GM12878 (cell line): Measurements from ENCODE around the gene HOXB1. TPM values are rescaled to one million over a fixed set of nuclear protein-coding genes. Genes with fewer than 3 reads are reported as not detected.

Source experiments
- ATAC-seq: fragments of 200-7000 bp; cut with Tn5 transposase; 3 replicates; pipeline ENCODE4 v1.9.1; 2020; ENCODE audit warnings: mild to moderate bottlenecking, moderate library complexity
- BruUV-seq: library from RNA; stranded (reverse); fragments of 400-500 nt; replicated peaks from 2 replicates; lab custom pipeline; 2021; lab: Mats Ljungman, UMichigan
- CTCF ChIA-PET: fragments of 300-600 bp; sonication (Branson Sonifier 250); formaldehyde crosslinking; extraction: SDS; loops from one replicate; lab custom pipeline; 2021; ENCODE audit warnings: inconsistent platforms; lab: Yijun Ruan, JAX
- POLR2A ChIA-PET: fragments of 350-600 bp; formaldehyde crosslinking; extraction: SDS; loops from one replicate; lab custom pipeline; 2021; ENCODE audit warnings: inconsistent platforms; lab: Charles Lee
- RAD21 ChIA-PET: fragments of 300-600 bp; sonication (Branson Sonifier 250); formaldehyde crosslinking; loops from one replicate; lab custom pipeline; 2023; ENCODE audit warnings: antibody characterized with exemption; ENCODE audit not compliant: unreplicated experiment; lab: Charles Lee
- SMC1A ChIA-PET: fragments of 300-600 bp; sonication (Branson Sonifier 250); formaldehyde crosslinking; loops from one replicate; lab custom pipeline; 2023; ENCODE audit not compliant: unreplicated experiment, uncharacterized antibody; lab: Charles Lee
- DNase-seq: peaks from one replicate; pipeline ENCODE4 v3.0.0-alpha.2; 2011; ENCODE audit warnings: low read depth, low spot score
- FAIRE-seq: peaks from 3 replicates; lab custom pipeline; 2011; peaks lifted over from hg19 to GRCh38; lab: Jason Lieb, UNC
- H2AFZ ChIP-seq: 2 replicates; pipeline ENCODE4 v1.6.0; 2011; ENCODE audit warnings: low read depth, low read length, control low read depth; ENCODE audit not compliant: control insufficient read depth
- H3K27ac ChIP-seq: 2 replicates; pipeline ENCODE4 v1.5.1; 2011; ENCODE audit warnings: control low read depth; ENCODE audit not compliant: control insufficient read depth, insufficient read depth
- H3K27me3 ChIP-seq, 2 experiments: replicated peaks in 1 of 2; 2 replicates each; pipeline versions ENCODE4 v1.6.0 to v1.6.1; 2011; ENCODE audit warnings: low read length in 1 of 2; ENCODE audit not compliant: control insufficient read depth in 2 of 2, insufficient read depth in 2 of 2
- H3K36me3 ChIP-seq, 2 experiments: 2 replicates each; pipeline ENCODE4 v1.5.1; 2011; ENCODE audit warnings: low read length in 1 of 2; ENCODE audit not compliant: control insufficient read depth in 2 of 2, insufficient read depth in 2 of 2
- H3K4me1 ChIP-seq: 2 replicates; pipeline ENCODE4 v1.6.1; 2011; ENCODE audit warnings: mild to moderate bottlenecking, low read length, moderate library complexity, mixed read lengths; ENCODE audit not compliant: control insufficient read depth, insufficient read depth
- H3K4me2 ChIP-seq: 2 replicates; pipeline ENCODE4 v1.6.0; 2011; ENCODE audit warnings: control low read depth; ENCODE audit not compliant: control insufficient read depth, insufficient read depth
- H3K4me3 ChIP-seq: fragments of 200-600 bp; sonication (generic); 2 replicates; pipeline ENCODE4 v1.5.1; 2016
- H3K79me2 ChIP-seq: 2 replicates; pipeline ENCODE4 v1.6.0; 2011; ENCODE audit warnings: low read length; ENCODE audit not compliant: control insufficient read depth, insufficient read depth
- H3K9ac ChIP-seq: 2 replicates; pipeline ENCODE4 v1.8.0; 2011; ENCODE audit warnings: low read length, control low read depth, mixed read lengths; ENCODE audit not compliant: control insufficient read depth, insufficient read depth
- H3K9me3 ChIP-seq: replicated peaks from 3 replicates; pipeline ENCODE4 v1.5.1; 2011; ENCODE audit warnings: mild to moderate bottlenecking, low read length; ENCODE audit not compliant: control insufficient read depth, insufficient read depth
- H4K20me1 ChIP-seq: 2 replicates; pipeline ENCODE4 v1.6.0; 2011; ENCODE audit not compliant: control insufficient read depth, insufficient read depth
- BCLAF1 ChIP-seq: fragments of 450-650 bp; IDR thresholded peaks from 2 replicates; pipeline ENCODE4 v1.6.1; 2017; ENCODE audit warnings: antibody characterized with exemption, mild to moderate bottlenecking, moderate library complexity
- CBX3 ChIP-seq: fragments of 200-600 bp; sonication (generic); IDR thresholded peaks from 2 replicates; pipeline ENCODE4 v1.6.1; 2016; ENCODE audit warnings: low read depth, borderline replicate concordance
- EP300 ChIP-seq, 2 experiments: fragments of 150-350 bp in 1 of 2; IDR thresholded peaks; 2 replicates each; pipeline ENCODE4 v1.6.1; 2011 to 2012; ENCODE audit warnings: low read depth in 2 of 2, low read length in 2 of 2, borderline replicate concordance in 1 of 2, improper control_type of control experiment in 1 of 2, inconsistent platforms in 1 of 2; ENCODE audit not compliant: control insufficient read depth in 1 of 2
- IKZF2 ChIP-seq, 2 experiments: fragments of 450-650 bp; IDR thresholded peaks; 2 replicates each; pipeline ENCODE4 v1.6.1; 2017; ENCODE audit warnings: mild to moderate bottlenecking in 2 of 2, moderate library complexity in 2 of 2
- IRF4 ChIP-seq: IDR thresholded peaks from 2 replicates; pipeline ENCODE4 v1.6.1; 2011; ENCODE audit warnings: low read depth, low read length
- KAT2A ChIP-seq: conservative IDR thresholded peaks from 2 replicates; pipeline ENCODE4 v1.6.1; 2011; ENCODE audit warnings: low read depth, low read length; ENCODE audit not compliant: control insufficient read depth
- MEF2B ChIP-seq: fragments of 450-650 bp; IDR thresholded peaks from 2 replicates; pipeline ENCODE4 v1.6.1; 2018; ENCODE audit warnings: mild to moderate bottlenecking, moderate library complexity; ENCODE audit not compliant: partially characterized antibody, poor library complexity, severe bottlenecking
- MYC ChIP-seq: IDR thresholded peaks from 2 replicates; pipeline ENCODE4 v1.6.1; 2011; ENCODE audit warnings: mild to moderate bottlenecking, low read length, moderate library complexity, inconsistent platforms; ENCODE audit not compliant: insufficient read depth, insufficient replicate concordance, insufficient read length, severe bottlenecking
- SKIL ChIP-seq: fragments of 450-650 bp; IDR thresholded peaks from 2 replicates; pipeline ENCODE4 v1.6.1; 2017; ENCODE audit warnings: mild to moderate bottlenecking, low read depth, inconsistent platforms; ENCODE audit not compliant: poor library complexity, severe bottlenecking
- SRF ChIP-seq, 2 experiments: IDR thresholded peaks; 2 replicates each; pipeline ENCODE4 v1.6.1; 2011; ENCODE audit warnings: low read depth in 2 of 2, low read length in 2 of 2, mild to moderate bottlenecking in 1 of 2, moderate library complexity in 1 of 2
- YBX1 ChIP-seq: fragments of 450-650 bp; IDR thresholded peaks from 2 replicates; pipeline ENCODE4 v1.6.1; 2016; ENCODE audit warnings: antibody characterized with exemption
- YY1 ChIP-seq: IDR thresholded peaks from 2 replicates; pipeline ENCODE4 v1.6.1; 2011; ENCODE audit warnings: low read depth, mild to moderate bottlenecking, low read length
- WGBS: methylation state at CpG from one replicate; pipeline ENCODE4 v1.1.6; 2016; ENCODE audit warnings: low lambda C conversion rate; ENCODE audit not compliant: insufficient replicate concordance, insufficient coverage; ENCODE audit errors: missing lambda C conversion rate; 5-methylcytosine and 5-hydroxymethylcytosine counted together
- in situ Hi-C: fragments of 300-500 bp; cut with MboI; formaldehyde crosslinking; loops from 9 replicates; pipeline ENCODE4 v1.14.3; 2018; ENCODE audit warnings: mixed read lengths
- intact Hi-C: fragments of 100-400 bp; cut with micrococcal nuclease; formaldehyde crosslinking; loops from one replicate; pipeline ENCODE4 v1.14.2; 2022; ENCODE audit not compliant: unreplicated experiment
- polyA plus RNA-seq, 11 experiments: library from polyadenylated mRNA; depleted of rRNA in 4 of 11; unstranded in 6 of 11; stranded (reverse) in 5 of 11; fragments of >200 nt; fragmentation: Nextera tagmentation in 4 of 11; fragmentation: Illumina TruSeq in 1 of 11; extraction: Ambion mirVana in 4 of 11; extraction: Trizol in 1 of 11; gene quantifications; 1 replicate in 1 of 11; 2 replicates in 10 of 11; pipeline versions ENCODE4 v1.2.1 to v1.2.3, GENCODE V29; 2011 to 2016; ENCODE audit warnings: inconsistent platforms in 2 of 11, missing spikeins in 2 of 11, low read depth in 1 of 11
- total RNA-seq, 4 experiments: library from RNA; depleted of rRNA in 3 of 4; stranded (reverse); fragments of >200 nt in 3 of 4; fragmentation: Illumina TruSeq in 1 of 4; extraction: Trizol in 1 of 4; gene quantifications; 2 replicates each; pipeline versions ENCODE4 v1.2.1 to v1.2.3, GENCODE V29; 2013 to 2021
- TF ChIP-seq, protein P1 (sequence below): IDR thresholded peaks from 2 replicates; pipeline ENCODE4 v1.6.1; 2011; ENCODE audit warnings: mild to moderate bottlenecking, low read depth, low read length, moderate library complexity; ENCODE audit not compliant: insufficient replicate concordance

The HOXB1 gene
- total and polyA plus RNA-seq, 10 of the 15 experiments (the other 5 are each of a cell fraction or from before 2014, with no cell fraction given) = not detected

GRCh38 chr17:48549914-48550501, 19.2 kb upstream of the HOXB1 start (continued):
- TF ChIP-seq SRF (IDR thresholded peaks at IDR 0.05; ENCODE audit: low read depth in 2 of 2, low read length in 2 of 2) (no peak), SKIL (no peak), MYC (no peak), YBX1 (no peak), IRF4 (no peak), KAT2A (no peak)

GRCh38 chr17:48549281-48549630, 18.4 kb upstream of the HOXB1 start:
- ATAC-seq = no peak
- ChIA-PET POLR2A (interaction anchor here (1.6 kb wide), 1 partner anchor 10 kb away, joined by 6 read pairs; no protein-coding TSS in a partner anchor), CTCF (interaction anchor here (0.6 to 1.4 kb wide), 3 partner anchors 35 to 198 kb away, joined by 3 to 4 read pairs (median 3); no protein-coding TSS in a partner anchor), SMC1A (interaction anchor here (1.0 to 1.4 kb wide), 3 partner anchors 8 to 58 kb away, joined by 3 read pairs; no protein-coding TSS in a partner anchor)
- Histone ChIP-seq H3K79me2 (no peaks in the 10 kb centered on the region; the same call in none of the 2 replicates), H2AFZ (no peak overlapping the region), H3K36me3 (peaks cover 0 to 6% of the 10 kb centered on the region in 2 experiments; a peak in 2 of 4 replicates), H3K4me3 (no peak overlapping the region), H3K9me3 (no peaks in the 10 kb centered on the region), H3K27ac (no peak overlapping the region), H3K4me1 (peaks cover 7% of the 10 kb centered on the region)
- no TSS peak for BruUV-seq
- intact Hi-C loops = no loop called here
- in situ Hi-C loops = no loop called here
- WGBS = 43% methylated on average over 3 of the region's 3 CpGs
- TF ChIP-seq BCLAF1 (no peak), EP300 (IDR thresholded peaks at IDR 0.05; ENCODE audit: borderline replicate concordance in 1 of 2, control insufficient read depth in 1 of 2, low read depth in 2 of 2, low read length in 2 of 2) (no peak), YY1 (no peak), CBX3 (no peak), IKZF2 (IDR thresholded peaks at IDR 0.05) (no peak), MEF2B (no peak)
- TF ChIP-seq, protein P1, sequence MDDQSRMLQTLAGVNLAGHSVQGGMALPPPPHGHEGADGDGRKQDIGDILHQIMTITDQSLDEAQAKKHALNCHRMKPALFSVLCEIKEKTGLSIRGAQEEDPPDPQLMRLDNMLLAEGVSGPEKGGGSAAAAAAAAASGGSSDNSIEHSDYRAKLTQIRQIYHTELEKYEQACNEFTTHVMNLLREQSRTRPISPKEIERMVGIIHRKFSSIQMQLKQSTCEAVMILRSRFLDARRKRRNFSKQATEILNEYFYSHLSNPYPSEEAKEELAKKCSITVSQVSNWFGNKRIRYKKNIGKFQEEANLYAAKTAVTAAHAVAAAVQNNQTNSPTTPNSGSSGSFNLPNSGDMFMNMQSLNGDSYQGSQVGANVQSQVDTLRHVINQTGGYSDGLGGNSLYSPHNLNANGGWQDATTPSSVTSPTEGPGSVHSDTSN = no peak
- TF ChIP-seq, all 136 proteins: peak for 0
- no peak overlapping the region for H3K9ac ChIP-seq
- H3K4me2 ChIP-seq = no peak overlapping the region
- FAIRE-seq (no peak), DNase-seq (no peak)
- no peaks in the 10 kb centered on the region for H3K27me3 ChIP-seq
- RAD21 ChIA-PET = no interaction called here
- H4K20me1 ChIP-seq = no peaks in the 10 kb centered on the region
